Activated CD4-positive, alpha-beta T cell treated with anti-CD3 and anti-CD28 coated beads, Interleukin-2, amount 50 U/mL, for 16 hours (primary cell): Measurements from ENCODE around the gene PANK2.
"Not testable (repeated sequence)": the region's sequence is repeated elsewhere in the genome, so short reads cannot be mapped to it uniquely, and the experiment has no call there.

Source experiments
- DNase-seq: peaks from one replicate; pipeline ENCODE4 v3.0.0-alpha.2; 2020

PANK2 gene

DNA sequence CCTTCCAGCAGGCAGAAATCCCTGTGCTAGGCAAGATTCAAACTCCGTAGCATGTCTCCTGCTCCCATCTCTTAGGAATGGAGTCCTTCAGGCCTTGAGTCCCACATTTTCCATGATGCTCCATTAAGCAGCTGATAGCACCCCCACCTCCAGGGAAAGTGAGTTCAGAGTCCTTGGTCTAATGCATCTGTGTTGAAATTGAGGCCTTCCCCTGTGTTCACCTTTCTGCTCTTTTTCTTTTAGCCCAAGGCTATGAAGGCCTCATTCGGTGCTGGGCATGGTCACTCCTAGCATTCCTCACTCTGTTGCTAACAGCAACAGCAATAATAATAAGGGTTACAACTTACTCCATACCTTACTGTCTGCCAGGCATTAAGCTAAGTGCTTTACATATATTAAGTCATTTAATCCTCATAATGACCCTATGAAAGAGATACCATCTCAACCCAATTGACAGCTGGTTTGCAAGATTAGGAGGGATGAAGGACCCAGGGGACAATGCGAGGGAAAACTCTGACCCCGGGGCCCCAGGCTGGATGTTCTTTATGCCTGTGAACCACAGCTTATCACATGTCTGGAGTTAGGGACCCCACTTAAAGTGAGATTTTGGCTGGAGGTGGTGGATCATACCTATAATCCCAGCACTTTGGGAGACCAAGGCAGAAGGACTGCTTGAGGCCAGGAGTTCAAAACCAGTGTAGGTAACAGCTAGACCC is 17.5 kb upstream of the PANK2 start:
- DNase-seq, result no peak

DNA sequence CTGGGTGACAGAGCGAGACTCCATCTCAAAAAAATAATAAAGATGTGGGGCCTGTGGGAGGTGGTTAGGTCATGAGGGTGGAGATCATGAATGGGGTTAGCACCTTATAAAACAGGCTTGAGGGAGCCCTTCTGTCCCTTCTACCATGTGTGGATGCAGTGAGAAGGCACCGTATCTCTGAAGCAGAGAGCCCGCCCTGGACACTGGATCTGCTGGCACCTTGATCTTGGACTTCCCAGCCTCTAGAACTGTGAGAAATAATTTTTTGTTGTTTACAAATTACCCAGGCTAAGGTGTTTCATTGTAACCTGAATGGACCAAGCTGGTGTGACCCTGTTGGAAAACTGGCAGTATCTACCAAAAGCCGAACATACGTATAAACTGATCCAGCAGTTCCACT is 15.7 kb upstream of the PANK2 start:
- DNase-seq, result no peak

DNA sequence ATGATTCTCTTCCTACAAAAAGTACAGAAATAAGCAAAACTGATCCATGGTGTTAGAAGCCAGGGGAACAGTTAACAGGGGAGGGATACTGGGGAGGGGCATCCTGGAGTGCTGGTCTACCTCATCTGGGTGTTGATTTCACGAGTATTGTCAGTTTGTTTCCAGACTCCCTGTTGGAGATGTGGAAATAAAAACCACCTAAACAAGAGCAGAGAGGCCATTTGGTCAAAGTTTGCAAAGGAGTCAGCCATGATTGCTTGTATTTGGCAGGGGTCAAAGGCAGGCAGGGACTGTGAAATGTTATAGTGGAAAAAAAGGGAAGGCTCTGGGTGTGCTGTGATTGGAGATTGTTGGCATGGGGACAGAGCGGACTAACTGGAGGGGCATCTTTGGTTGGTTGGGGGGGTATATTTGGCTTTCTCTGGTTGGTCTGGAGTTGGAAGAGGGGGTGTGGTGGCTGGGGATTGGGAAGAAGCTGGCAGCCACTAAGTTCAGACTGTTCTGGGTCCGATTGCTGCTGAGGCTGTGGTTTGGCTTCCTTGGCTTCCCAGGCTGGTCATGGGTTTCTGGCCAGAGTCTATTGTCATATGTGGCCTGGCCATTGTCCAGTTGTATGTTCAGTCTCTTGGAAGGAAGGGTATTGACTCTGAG is 14.9 kb upstream of the PANK2 start:
- no peak for DNase-seq

DNA sequence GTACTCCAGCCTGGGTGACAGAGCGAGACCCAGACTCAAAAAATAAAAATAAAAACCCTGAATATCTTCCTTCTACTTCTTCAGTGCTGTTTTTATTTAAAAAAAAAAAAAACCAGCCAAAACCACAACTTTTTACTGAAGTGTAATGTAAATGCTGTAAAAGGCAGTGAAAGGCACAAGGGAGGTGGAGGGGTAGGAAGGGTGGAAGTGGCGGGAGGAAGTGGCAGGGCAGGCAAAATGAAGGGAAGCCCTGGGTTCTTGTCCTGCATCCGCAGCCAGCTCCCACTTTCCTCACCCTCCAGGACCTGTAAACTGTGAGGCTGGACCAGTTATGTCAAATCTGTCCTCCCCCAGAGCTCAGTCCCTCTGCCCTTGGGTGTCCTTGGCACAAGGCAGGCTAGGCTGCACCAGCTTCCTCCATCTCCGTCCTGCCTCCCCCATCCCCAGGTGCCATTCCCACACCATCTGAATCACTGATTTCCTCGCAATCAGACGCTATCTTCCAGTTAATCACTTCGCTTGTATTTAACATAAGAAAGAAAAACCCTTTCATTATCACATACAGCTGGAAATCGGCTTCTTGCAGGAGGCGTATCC is 13.7 kb upstream of the PANK2 start:
- DNase-seq, result no peak

DNA sequence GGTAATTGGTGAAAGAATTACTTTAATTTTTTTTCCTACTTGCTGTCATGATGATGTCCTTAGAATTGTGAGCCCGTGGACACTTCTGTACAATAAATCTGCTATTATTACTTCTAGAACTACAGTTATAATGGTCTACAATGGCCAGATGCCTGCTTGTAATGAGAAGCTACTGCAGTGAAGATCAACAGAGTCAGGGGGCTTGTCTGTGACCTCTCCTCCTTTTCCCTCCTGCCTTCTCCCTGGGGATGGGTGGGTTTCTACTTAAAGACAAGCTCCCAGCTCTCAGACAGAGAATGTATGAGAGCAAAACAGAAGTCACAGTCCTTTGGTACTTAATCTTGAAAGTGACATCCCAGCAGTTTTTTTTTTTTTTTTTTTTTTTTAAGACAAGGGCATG is 13.2 kb upstream of the PANK2 start:
- no peak for DNase-seq

DNA sequence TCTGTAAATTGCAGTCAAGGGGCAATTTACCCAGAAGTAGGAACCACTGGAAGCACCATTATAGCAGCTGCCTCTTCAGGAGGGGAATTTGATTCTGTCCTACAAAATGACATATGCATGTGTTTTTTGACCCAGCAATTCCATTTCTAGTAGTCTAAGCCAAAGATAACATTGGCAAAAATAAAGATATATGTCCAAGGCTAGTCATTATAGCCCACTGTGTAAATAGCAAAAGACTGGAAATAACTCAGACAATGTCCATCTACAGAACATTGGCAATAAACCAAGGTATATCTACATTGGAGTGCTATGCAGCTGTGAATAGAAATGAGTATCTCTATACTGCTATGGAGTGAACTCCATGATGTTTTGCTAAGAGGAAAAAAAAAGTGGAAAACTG is 12.5 kb upstream of the PANK2 start:
- no peak for DNase-seq

DNA sequence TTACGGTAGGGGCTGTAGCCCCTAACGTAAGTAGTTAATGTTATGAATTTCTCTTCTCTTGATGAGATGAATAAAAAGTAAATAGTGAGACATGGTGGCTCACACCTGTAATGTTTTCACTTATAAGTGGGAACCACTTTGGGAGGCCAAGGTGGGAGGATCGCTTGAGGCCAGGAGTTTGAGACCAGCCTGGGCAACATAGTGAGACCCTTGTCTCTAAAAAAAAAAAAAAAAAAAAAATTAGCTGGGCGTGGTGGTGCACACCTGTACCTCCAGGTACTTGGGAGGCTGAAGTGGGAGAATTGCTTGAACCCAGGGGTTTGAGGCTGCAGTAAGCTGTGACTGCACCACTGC is 10.3 kb upstream of the PANK2 start:
- DNase-seq, result not testable (repeated sequence)

DNA sequence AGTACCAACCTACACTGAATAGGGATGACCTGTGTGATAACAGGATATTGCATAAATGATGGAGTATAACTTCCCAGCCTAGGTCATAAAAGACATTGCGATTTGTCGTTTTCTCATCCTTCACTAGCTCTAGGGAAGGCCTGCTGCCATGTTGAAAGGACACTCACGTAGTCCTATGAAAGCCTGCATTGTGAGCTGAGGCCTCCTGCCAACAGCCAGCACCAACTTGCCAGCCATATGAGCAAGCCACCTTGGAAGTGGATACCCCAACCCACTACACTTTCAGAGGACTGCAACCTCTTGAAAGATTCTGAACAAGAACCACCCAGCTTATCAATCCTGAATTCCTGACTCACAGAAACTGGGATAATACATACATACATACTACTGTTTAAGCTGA is 3.5 kb upstream of the PANK2 start:
- no peak for DNase-seq

DNA sequence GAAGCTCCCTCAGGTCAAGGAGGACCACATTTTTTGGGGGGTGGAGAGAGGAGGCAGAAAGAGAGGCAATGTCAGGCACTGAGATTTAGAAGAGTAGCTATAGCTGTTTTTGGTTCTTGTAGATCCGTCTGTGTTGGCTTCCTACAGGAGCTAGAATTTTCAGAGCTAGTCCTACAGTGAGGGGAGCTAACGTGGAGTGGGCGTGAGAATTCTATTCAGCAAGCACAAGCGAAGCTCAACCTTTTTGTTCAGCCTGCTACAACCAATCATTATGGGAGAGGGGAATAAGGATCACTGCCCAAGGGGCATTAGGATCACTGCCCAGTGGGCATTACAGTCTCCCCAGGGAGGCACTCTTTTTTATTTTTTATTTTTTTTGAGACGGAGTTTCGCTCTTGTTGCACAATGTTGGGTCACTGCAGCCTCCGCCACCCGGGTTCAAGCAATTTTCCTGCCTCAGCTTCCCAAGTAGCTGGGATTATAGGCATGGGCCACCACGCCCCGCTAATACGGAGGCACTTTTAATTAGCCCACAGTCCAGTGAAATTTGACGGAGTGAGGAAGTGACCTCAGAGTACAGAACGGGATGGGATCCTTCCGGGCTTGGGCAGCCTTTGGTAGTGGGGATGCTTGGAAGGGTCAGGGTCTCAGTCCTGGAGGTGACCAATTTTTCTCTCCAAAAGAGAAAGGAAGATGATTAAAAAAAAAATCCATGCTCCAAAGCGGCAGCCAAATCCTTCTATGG is 1.1 kb upstream of the PANK2 start:
- DNase-seq, result no peak

DNA sequence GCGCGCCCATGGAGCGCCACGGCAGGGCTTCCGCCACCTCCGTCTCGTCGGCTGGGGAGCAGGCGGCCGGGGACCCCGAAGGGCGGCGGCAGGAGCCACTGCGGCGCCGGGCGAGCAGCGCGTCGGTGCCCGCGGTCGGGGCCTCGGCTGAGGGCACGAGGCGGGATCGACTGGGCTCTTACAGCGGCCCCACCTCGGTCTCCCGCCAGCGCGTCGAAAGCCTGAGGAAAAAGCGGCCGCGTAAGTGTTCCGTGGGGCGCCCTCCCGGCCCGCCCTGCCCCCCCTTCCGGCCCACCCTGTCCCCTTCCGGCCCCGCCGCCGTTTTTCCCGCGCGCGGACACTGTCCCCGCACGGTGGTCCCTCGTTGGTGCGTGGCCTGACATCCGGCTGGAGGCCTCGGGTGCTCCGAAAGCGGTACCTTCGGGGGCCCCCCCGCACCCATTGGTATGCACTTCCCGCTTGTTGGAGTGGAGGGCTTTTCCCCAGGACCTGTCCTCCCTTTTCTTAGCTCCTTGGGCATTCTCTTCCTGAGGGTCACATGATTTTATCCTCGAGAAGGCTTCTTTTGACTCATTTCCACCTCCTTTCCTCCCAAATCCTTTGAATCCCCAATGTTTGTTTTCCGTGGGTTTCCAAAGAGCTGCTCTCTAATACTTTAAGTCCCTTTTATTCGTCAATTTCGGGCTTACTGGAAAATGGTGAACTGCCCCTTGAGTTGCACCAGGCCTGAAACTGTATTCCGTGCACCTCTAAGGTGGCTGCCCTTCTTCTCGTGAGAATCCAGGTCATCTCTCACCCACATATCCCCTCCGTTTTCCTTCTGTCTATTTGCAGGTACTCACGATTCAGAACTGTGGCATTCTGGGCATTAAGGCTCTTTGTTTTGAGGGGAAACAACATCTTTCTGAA is 556 bp downstream of the PANK2 start:
- DNase-seq, result peak; percentile 48

DNA sequence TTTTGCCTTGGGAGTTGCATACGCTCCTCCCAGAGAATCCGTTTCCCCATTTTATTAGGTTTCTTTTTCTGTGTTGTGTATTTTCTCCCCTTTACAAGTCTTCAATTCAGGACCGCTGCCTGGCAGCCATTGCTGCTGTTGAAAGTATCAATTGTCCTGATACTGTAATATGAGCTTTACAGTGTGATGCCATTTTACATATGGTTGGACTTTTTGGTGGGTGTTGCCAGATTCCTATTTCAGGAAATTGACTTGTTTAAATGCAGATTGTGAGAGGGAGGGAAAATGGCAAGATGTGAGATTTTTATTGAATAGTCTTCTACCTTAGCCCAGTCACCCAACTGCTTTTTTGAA is 1.2 kb downstream of the PANK2 start:
- no peak for DNase-seq

DNA sequence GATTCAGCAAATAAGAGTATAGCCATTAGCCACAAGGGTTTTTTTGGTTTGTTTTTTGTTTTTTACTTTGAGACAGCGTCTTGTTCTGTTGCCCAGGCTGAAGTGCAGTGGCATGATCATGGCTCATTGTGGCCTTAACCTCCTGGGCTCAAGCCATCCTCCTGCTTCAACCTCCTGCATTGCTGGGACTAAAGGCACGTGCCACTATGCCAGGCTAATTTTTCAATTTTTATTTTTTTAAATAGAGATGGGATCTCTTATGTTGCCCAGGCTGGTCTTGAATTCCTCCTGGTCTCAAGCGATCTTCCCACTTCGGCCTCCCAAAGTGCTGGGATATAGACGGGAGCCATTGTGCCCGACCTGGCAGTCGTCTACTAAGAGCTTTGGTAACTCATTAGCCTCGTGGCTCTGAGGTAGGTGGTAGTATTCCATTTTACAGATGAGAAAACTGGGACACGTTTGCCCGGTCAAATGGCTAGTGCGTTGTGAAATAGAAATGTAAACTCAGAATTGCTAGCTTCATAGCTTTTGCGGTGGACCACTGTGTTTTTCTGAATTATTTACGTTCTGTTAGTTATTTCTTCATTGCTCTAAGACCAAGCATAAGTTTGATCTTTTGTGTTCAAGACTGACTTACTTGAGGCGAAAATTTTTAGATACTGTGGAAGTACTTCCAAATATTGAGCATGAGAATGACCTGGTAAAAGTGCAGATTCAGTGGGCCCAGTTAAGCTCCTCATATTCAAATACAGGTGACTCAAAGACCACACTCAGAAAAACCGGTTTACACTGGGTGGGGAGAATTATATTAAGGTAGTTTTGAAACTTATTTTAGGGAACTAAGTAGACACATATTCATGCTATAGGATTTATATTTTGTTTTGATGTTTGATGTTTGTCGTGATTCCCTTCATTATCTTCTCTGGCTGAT is 2.1 kb downstream of the PANK2 start:
- DNase-seq, result no peak

DNA sequence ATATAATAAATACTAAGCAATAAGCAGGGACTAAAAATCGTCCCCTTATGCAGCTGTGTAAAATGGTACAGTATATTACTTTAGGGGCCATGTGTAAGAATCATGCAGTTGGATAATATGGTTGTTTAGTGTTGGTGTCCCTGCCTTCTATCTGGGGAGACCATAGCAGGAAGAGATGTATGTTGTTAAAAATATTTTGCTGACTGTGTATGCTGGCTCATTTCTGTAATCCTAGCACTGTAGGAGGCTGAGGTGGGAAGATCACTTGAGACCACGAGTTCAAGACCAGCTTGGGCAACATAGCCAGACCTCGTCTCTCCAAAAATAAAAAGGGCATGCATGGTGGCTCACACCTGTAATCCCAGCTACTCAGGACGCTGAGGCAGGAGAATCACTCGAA is 5.6 kb downstream of the PANK2 start:
- DNase-seq, result no peak

DNA sequence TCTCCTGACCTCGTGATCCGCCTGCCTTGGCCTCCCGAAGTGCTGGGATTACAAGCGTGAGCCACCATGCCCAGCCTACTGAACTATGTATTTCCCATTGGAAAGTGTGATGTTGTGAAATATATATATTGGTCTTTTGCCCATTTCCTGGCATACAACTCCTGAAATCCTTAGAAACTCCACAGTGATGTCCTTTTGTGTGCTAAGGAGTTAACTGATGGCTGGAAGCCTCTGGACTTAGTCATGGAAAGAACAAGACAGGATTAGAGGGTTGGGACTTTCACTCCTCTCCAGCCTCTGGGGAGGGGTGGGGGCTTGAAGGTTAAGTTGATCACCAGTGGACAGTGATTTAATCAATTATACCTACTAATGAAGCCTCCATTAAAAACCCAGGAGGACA is 7.1 kb downstream of the PANK2 start:
- no peak for DNase-seq

DNA sequence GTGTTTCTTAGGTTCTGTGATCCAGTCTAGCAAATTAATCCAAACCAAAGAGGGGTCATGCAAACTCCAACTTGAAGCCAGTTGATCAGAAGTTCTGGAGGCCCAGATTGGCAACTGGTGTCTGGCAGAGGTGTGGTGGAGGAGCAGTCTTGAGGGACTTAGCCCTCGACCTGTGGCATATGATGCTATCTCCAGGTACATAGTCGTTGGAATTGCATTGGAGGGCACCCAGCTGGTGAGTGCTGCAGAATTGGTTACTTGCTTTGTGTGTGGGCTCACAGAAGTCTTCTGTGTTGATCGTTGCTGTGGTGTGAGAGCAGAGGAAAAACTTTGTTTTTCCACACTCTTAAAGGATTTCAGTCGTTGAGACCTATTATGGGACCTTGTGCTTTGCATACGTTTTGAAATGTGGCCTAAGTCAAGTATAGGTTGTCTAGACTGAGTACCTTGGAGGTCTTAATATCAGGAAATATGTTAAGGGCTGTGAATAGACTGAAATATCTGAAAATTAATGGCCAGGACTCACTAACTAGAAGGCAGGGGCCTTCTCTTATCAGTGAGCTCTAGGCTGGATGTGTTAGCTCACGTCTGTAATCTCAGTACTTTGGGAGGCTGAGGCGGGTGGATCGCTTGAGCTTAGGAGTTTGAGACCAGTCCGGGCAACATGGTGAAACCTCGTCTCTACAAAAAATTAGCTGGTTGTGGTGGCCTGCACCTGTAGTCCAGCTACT is 7.8 kb downstream of the PANK2 start:
- no peak for DNase-seq

DNA sequence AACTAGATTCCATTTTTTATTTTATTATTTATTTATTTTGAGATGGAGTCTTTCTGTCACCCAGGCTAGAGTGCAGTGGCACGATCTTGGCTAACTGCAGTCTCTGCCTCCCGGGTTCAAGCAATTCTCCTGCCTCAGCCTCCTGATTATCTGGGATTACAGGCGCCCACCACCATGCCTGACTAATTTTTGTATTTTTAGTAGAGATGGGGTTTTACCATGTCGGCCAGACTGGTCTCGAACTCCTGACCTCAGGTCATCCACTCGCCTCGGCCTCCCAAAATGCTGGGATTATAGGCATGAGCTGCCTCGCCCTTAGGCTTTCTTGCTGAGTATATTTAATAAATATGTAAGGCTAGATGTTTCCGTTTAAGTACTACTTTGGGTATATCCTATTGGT is 9.0 kb downstream of the PANK2 start:
- DNase-seq, result not testable (repeated sequence)

DNA sequence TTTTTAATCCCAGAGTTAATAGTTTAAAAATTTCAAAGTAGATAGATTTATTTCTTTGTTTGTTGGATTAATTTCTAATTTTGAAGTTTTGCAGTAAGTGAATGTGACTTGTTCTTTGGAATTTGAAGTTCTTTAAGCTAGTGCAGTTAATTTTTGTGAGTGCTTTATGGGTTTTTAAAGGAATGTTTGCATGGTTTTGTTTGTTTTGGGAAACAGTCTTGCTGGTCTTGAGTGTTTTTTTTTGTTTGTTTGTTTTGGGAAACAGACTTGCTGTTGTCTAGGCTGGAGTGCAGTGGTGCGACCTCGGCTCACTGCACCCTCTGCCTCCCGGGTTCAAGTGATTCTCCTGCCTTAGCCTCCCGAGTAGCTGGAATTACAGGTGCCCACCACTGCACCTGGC is 9.5 kb downstream of the PANK2 start:
- DNase-seq, result no peak

DNA sequence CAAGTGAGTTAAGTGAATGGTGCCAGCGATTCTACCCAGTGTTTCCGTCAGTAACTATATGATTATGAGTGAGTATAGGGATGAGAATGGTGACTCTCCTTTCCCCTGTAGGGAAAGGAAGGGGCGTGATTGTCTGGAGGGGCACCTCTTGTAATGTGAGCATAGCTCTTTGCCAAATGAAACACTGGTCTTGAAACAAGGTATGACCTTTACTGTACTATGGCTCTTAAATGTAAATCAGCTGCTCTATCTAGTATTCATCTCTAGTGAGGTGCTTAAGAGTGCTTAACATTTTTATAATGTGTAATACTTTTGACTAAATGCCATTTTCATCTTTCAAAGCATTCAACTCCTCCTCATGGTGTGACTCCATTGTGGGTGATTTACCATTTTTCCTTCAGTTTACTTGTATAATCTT is 11.0 kb downstream of the PANK2 start:
- no peak for DNase-seq

DNA sequence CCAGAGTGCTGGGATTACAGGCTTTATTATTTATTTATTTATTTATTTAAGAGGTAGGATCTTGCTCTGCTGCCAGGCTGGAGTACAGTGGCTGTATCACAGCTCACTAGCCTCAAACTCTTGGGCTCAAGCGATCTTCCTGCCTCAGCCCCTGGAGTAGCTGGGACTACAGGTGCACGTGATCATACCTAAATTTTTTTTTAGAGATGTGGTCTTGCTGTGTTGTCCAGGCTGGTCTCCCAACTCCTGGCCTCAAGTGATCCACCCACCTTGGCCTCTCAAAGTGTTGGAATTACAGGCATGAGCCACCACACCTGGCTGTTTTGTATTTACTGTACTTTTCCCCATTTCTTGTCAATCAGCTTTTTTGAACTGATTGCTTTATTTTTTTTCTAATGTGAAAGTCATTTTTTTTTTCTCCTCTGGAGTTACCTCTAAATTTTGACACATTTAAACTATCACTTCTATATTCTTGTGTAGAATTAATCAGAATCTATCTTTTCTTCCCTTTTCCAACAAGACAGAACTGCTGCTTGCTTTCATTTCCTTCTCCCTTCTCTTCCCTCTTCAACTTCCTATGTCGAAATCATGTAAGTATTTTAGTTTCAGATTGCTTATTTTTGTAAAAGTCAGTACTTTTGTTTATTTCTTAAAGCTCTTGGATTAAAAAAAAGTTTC is 12.0 kb downstream of the PANK2 start:
- DNase-seq, result no peak

DNA sequence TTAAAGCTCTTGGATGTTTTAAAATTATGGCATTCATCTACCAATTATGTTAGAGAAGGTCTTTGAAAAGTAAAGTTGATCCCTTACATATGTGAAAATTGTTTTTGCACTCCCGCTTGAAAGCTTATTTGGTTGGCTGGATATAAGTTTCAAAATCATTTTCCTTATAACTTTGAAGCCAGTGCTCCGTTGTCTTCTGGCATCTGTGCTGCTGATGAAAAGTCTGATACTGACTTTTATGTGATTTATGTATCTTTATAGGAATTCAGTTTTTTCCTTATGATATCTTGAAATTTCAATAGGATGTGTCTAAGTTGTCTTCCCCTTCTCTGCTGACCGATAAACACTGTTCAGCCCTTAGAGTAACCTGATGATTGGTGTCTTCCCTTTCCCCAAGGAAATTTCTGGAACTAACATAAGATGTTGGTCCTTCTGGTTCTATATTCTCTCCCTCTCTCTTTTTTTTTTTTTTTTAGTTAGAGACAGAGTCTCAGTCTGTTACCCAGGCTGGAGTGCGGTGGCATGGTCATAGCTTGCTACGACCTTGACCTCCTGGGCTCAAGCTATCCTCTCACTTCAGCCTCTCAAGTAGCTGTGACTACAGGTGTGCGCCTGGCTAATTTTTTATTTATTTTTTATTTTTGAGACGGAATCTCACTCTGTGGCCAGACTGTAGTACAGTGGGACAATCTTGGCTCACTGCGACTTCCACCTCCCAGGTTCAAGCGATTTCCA is 12.7 kb downstream of the PANK2 start:
- no peak for DNase-seq
